ENCODE measurements around the gene GJB2. TPM values are rescaled to one million over a fixed set of nuclear protein-coding genes. Genes with fewer than 3 reads are reported as not detected.

Gene GJB2
- total and polyA plus RNA-seq, 5 experiments from 2014 or later: not detected

GRCh38 chr13:20145521-20145920 lies 47.2 kb downstream of the GJB2 start:
- Mint-ChIP-seq H3K4me3 (no peak overlapping the region), H3K4me1 (peaks cover 2 to 9% (median 6%) of the 10 kb centered on the region in 4 donors), H3K9me3 (peaks cover 0 to 3% (median 0%) of the 10 kb centered on the region in 9 donors), H3K36me3 (peaks cover 0 to 7% (median 7%) of the 10 kb centered on the region in 3 donors), H3K27ac (no peak overlapping the region), H3K27me3 (peaks cover 19 to 51% (median 30%) of the 10 kb centered on the region in 5 donors)
- no peak for ATAC-seq
- no peak for DNase-seq
- POLR2A ChIA-PET: no interaction called here

DNA sequence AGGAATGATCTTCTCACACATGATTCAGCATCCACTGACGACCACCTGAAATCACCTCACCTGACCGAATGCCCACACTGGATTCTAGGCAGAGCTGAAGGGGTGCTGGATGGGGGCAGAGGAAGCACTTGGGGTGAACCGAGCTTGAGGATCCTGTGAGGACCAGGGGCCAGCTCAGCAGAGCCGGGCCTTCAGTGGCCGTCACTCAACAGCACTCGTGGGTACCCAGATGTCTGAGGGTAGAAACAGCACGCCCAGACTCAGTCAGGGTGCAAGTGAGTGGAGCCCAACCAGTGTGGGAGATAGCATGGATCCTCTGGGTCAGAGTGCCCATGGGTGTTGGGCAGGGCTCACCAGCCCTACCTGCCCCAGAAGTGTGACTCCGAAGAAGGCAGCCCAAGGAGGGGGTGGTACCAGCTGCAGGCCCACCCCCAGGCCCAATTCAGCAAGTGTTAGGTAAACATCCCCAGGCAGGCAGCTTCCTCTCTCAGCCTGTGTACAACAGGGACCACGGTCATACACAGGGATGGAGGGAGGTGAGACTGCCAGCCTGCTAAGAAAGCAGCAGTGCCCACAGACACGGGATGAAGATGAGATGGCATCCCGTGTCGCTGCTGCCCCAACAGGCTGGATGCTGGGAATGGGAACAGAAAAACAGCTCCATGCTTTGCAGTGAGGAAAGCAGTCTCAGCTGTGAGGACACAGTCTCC lies 48.4 kb downstream of the GJB2 start:
- peaks cover 0 to 3% (median 0%) of the 10 kb centered on the region in 9 donors for H3K9me3 Mint-ChIP-seq
- peaks cover 0 to 5% (median 5%) of the 10 kb centered on the region in 3 donors for H3K36me3 Mint-ChIP-seq
- H3K27ac Mint-ChIP-seq: no peak overlapping the region
- H3K4me3 Mint-ChIP-seq: no peak overlapping the region
- POLR2A ChIA-PET: interaction anchor here (1.0 kb wide), 1 partner anchor 15 kb away, joined by 3 read pairs; no protein-coding TSS in a partner anchor
- no peak for ATAC-seq
- H3K4me1 Mint-ChIP-seq: peaks cover 0 to 9% (median 6%) of the 10 kb centered on the region in 4 donors
- H3K27me3 Mint-ChIP-seq: peaks cover 15 to 54% (median 29%) of the 10 kb centered on the region in 5 donors
- no peak for DNase-seq

DNA sequence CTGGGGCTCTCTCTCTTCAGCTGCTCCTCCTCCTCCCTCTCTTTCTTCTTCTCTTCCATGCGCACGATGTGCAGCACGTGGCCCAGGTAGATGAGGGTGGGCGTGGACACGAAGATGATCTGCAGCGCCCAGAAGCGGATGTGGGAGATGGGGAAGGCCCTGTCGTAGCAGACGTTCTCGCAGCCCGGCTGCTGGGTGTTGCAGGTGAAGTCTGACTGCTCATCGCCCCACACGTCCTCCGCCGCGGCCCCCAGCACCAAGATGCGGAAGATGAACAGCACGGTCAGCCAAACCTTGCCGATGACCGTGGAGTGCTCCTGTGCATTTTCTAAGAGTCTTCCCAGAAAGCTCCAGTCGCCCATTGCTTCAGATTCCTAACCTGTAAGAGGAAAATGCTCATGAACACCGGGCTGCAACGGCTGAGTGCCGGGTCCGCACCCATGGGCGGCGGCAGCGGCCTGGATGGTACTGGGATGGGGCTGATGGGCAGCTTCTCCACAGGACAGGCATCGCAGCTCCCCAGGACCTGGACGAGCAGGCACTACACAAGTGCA lies 49.7 kb downstream of the GJB2 start:
- no peak for DNase-seq

GRCh38 chr13:20142023-20142926 lies 50.5 kb downstream of the GJB2 start:
- Mint-ChIP-seq H3K4me3 (peak overlapping the region in 2 of 10 donors; percentile 48 to 71), H3K9me3 (peaks cover 0 to 3% (median 0%) of the 10 kb centered on the region in 9 donors), H3K27ac (no peak overlapping the region), H3K4me1 (peaks cover 0 to 11% (median 6%) of the 10 kb centered on the region in 4 donors), H3K36me3 (peaks cover 0 to 5% (median 4%) of the 10 kb centered on the region in 3 donors), H3K27me3 (peaks cover 15 to 56% (median 34%) of the 10 kb centered on the region in 5 donors)
- POLR2A ChIA-PET: interaction anchor here (0.5 to 1.3 kb wide), 2 partner anchors 15 to 324 kb away, joined by 3 to 4 read pairs; no protein-coding TSS in a partner anchor
- DNase-seq (no peak), ATAC-seq (no peak)

More for the DNA sequence above, 49.7 kb downstream of the GJB2 start:
- H3K27me3 Mint-ChIP-seq: peaks cover 15 to 55% (median 31%) of the 10 kb centered on the region in 5 donors
- ATAC-seq: peak in 1 of 2 donors; percentile 36
- H3K4me3 Mint-ChIP-seq: peak overlapping the region in 4 of 10 donors; percentile 28 to 71 (median 39)
- peaks cover 0 to 9% (median 6%) of the 10 kb centered on the region in 4 donors for H3K4me1 Mint-ChIP-seq
- H3K36me3 Mint-ChIP-seq: peaks cover 0 to 5% (median 4%) of the 10 kb centered on the region in 3 donors
- POLR2A ChIA-PET: interaction anchor here (0.5 to 1.3 kb wide), 2 partner anchors 15 to 323 kb away, joined by 3 to 4 read pairs; no protein-coding TSS in a partner anchor
- no peak overlapping the region for H3K27ac Mint-ChIP-seq
- H3K9me3 Mint-ChIP-seq: peaks cover 0 to 3% (median 0%) of the 10 kb centered on the region in 9 donors

DNA sequence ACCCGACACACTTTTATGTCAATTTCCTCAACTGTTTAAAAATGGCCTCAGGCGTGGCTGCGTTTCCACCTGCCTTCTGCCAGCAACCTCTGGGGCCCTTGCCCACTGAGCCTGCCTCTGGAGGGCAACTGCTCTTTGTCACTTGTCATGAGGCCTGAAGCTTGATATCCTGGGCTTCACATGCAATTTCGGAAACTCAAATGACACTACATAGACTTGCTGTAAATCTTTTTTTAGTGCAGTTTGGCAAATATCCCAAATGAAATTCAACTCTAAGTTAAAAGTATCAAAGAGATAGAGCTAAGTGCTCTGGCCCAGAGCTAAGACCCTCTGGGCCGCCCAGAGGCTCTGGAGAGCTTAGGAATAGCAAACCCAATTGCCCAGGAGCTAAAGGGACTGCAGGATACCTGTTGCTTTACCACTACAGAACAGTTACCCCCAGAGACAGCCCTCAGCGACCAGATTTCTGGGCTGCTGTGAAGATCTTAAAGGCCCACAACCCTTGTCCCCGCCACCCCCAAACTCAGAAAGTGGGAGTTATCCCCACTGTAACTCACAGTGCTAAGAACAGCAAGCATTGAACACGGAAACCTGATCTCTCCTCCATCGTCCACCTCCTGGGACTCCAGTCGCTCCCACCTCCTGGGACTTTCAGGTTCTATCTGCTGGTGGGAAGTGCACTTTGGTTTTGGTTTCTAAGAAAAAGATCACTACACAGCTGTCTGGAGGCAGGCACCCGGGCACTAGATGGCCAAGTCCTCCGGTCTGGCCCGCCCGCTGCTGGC lies 51.3 kb downstream of the GJB2 start:
- Mint-ChIP-seq H3K4me1 (peaks cover 0 to 18% (median 8%) of the 10 kb centered on the region in 4 donors), H3K9me3 (peaks cover 0 to 3% (median 0%) of the 10 kb centered on the region in 9 donors), H3K27me3 (peaks cover 15 to 59% (median 34%) of the 10 kb centered on the region in 5 donors), H3K4me3 (peak overlapping the region in 1 of 10 donors; percentile 41), H3K27ac (no peak overlapping the region), H3K36me3 (peaks cover 0 to 5% (median 4%) of the 10 kb centered on the region in 3 donors)
- DNase-seq (no peak), ATAC-seq (no peak)
- POLR2A ChIA-PET: interaction anchor here (0.6 kb wide), 1 partner anchor 464 kb away, joined by 3 read pairs; no protein-coding TSS in a partner anchor

- POLR2A ChIA-PET: no interaction called here
- Mint-ChIP-seq H3K27me3 (peaks cover 15 to 58% (median 34%) of the 10 kb centered on the region in 5 donors), H3K27ac (no peak overlapping the region), H3K4me1 (peaks cover 0 to 18% (median 8%) of the 10 kb centered on the region in 4 donors), H3K36me3 (peaks cover 0 to 5% (median 4%) of the 10 kb centered on the region in 3 donors), H3K9me3 (peaks cover 0 to 3% (median 0%) of the 10 kb centered on the region in 9 donors), H3K4me3 (no peak overlapping the region)
- DNase-seq: no peak
- ATAC-seq: no peak
Observed at GRCh38 chr13:20140487-20140886, 52.3 kb downstream of the GJB2 start.

DNA sequence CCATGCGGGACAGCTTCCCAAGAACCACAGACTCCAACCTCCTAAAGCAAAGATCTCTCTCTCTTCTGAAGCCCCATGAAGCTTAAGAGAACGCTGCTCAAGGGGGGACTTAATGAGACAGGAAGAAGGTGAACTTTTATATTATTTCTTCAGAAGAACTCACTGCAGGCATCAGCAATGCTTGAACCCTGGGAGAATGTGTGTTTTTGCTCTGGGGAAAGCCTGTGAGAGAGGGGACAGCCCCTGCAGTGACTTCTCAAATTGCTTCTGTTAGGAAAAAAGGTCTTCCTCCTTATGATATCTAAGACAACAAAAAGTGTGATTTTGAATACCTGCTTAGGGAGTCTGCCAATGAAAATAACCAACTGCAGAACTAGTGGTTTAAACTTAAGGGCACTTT lies 54.9 kb downstream of the GJB2 start:
- Mint-ChIP-seq H3K36me3 (peaks cover 0 to 4% (median 1%) of the 10 kb centered on the region in 3 donors), H3K9me3 (peaks cover 0 to 1% (median 0%) of the 10 kb centered on the region in 9 donors), H3K27me3 (peaks cover 16 to 59% (median 20%) of the 10 kb centered on the region in 5 donors), H3K27ac (no peak overlapping the region), H3K4me3 (peak overlapping the region in 1 of 10 donors; percentile 1), H3K4me1 (peaks cover 0 to 16% (median 7%) of the 10 kb centered on the region in 4 donors)
- ATAC-seq (no peak), DNase-seq (no peak)
- POLR2A ChIA-PET: no interaction called here

Other genes starting within 250 kb of the GJB2 start
- 100 to 1,000 TPM; 131 to 133 TPM for gene ZMYM2, start 234.2 kb downstream of the GJB2 start, total RNA-seq
- 10 to 100 TPM in 2 of 3 donors, 1 to 10 TPM in 1; 8.4 to 13.7 (median 13.5) TPM for gene ZMYM2, start 234.2 kb downstream of the GJB2 start, polyA plus RNA-seq
- gene GJA3, start 31.9 kb downstream of the GJB2 start, total RNA-seq: 1 to 10 TPM; 1.6 to 1.7 TPM
- under 1 TPM; 0.19 to 0.54 (median 0.47) TPM for gene GJA3, start 31.9 kb downstream of the GJB2 start, polyA plus RNA-seq
- 1 to 10 TPM; 4.1 to 4.9 TPM for gene GJB6, start 39.4 kb upstream of the GJB2 start, total RNA-seq
- 1 to 10 TPM in 2 of 3 donors, under 1 TPM in 1; 0.84 to 4.9 (median 1.5) TPM for gene GJB6, start 39.4 kb upstream of the GJB2 start, polyA plus RNA-seq